ENCODE results near the gene HDLBP.

HDLBP gene

DNA sequence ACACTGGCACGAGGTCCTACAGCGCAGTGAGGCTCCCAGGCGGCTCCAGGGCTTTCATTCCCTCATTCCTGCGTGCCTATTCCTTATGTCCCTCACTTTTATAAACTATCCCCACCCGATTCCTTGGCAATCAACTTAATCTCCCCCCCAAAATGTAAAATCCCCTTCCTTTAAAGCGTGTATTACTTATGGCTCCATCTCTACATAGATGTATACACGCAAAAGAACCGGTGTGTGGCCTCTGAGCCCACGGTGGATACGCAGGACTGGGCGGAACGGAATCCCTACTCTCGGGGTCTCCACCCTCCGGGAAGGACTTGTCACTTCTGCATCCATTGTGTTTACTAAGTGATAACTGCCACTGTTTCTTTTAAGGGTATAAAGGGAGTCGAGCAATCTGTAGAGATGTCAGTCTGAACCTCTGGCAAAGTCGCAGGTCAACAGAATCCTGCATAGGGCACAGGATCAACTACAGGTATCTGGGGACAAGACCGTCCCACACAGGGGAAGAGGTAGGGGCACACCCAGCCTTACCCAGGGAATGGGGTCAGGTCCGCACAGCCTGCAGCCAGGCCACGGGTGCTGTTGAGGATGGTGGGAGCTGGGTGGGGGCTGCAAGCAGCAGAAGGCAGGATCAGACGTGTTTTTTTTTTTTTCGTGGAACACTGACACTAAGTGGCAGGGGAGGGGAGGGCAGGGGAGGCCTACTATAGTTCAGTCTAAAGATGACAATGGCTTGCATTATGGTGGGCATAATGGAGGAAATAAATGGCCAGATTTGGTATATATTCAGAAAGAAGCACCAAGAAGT lies 42.1 kb downstream of the HDLBP start:
- DNase-seq, result no peak

GRCh38 chr2:241272303-241273209 lies 42.9 kb downstream of the HDLBP start:
- DNase-seq, result peak; percentile 28 to 71

DNA sequence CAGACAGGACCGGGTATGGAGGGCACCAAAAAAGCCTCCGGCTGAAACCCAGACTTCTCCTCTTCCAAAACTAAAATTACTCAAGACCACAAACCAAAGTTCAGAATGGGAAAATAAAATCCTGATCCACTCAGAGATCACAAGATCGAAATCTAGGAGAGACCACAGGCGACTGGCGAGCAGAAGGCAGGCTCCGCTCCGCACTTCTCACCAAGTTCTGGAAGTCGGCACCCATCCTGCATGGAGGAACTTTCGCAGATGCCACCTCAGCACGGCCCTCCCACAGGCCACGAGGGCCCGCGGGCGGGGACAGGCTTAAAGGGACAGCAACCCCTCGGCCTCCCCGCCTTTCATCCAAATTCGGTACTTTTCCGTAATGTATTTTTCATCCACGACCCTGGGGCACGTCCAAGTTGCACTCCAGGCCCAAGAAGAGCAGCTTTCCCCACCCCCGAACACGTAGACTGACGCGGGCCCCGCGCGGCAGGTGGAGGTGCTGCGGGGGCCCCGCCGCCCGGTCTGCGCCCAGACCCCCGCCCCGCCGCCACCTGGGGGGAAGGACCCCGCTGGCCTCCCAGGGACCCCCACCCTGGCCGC lies 43.7 kb downstream of the HDLBP start:
- peak in 1 of 2 experiments; percentile 35 for DNase-seq

DNA sequence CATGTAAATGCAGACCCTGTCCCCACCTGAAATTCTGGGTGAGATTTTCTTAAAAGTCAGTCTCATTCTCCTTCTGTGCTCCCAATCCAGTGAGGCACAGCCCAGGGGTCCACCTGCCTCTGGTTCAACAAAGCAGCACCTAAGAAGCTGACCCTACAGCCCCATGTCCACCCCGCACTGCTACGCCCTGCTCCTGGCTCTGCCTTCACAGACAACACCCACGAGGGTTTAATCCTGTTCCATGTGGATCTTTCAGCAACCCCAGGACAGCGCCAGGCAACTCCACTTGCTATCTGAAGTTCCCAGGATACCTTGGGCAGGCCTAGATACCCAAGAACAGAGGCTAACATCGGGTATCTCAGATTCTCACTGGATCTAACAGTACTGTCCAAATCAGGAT lies 44.9 kb downstream of the HDLBP start:
- no peak for DNase-seq

DNA sequence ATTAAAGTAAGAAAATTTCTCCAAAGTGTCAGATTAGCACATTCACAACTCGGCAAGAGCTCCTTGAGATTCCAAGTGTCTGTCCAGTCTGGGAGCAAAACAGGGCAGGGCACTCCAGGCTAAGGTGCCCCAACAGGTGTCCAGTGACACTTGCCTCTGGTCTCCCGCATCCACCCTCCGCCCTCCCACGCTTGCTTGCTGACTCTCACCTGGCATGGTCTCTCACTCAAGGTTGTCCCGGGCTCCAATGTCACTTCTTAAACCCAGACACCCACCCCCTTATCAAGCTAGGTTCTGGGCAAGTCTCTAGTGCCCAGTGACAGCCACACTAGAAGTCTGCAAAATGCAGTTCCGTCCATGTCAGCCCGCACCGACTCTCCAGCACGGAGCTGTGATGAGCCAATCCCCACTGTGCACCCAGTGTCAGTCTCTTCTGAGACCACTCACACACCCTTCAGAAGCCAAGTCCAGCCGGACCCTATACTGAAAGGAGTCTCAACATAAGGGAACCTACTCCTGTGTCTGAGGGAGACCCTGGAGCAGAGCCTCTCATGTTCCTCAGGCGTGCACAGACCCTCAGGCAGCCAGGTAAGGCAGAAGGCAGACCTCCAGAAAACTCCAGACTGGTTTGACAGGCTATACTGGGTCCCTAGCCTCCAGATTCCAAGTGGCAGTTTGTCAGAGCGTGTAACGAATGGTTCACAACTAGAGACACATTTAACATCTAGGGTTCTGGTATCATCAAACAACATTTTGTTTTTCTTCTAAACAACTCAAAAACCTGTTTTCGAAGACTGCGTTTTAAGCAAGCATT lies 45.6 kb downstream of the HDLBP start:
- DNase-seq, result no peak

DNA sequence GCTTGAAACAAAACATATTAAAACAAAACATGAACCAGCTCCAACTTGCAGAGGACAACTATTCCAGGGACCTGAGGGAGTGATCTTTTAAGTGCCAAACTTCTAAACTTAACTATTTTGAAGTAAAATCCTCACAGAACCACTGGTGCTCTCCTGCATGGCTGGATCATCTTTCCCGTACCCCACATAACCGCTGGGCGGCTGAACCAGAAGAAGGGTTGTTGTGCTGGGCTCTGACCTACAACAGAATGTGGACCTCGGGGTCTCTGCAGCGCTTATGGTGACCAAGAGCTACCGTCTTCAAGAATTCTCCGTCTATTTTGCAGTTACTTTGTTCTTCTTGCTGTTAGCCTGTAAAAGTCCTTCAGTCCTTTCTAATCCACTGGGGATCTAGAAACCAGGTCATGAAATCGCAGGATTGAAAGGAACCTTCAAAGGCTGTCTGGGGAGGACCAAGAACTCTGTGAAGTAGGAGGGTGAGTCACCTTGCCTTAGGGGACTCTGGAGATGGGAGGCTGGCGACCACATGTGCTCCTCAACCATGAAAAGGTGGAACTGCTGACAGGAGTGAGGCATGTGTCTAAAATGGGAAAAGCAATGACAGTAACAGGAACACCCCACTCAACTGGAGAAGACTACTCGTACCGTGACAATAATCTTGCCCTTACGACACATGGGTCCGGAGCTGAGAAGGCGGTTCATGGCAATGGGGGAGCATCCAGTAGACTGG lies 46.6 kb downstream of the HDLBP start:
- no peak for DNase-seq

DNA sequence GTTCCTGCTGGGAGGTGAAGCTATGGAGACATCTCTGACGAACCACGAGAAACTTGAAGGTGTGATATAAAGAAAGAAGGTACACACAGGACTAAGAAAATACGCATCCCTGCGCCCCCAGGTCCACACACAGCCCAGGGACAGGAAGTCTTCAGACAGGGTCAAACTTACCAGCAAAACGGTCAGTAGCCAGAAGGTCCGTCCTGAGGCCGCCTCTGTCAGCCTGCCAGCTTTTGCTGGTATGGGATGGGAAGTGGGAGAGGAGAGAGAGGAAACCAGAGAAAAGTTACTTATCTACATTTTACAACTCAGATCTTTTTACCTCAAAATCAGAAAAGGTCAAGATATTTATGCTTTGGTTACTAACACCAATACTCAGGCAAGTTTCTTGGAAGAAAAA lies 47.2 kb downstream of the HDLBP start:
- no peak for DNase-seq

- no peak for DNase-seq
These were observed 48.0 kb downstream of the HDLBP start for GRCh38 chr2:241267249-241268067.

DNA sequence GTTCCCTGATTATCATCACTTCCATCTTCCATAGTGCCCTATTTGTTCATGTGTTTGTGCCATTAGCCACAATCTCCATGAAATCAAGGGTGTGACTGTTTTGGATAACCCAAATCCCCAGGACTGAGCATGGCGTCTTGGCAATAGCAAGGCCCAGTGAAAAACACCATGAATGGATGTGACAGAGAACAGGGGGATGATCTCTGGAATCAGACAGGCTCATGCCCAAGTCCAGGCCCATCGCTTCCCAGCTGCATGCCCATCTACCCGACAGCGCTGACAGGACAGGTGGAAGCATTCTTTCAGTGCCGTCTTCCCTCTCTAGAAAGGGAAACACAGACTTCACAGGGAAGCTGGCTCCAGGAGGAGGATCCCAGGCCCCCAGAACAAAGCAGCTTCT lies 50.0 kb downstream of the HDLBP start:
- DNase-seq, result no peak

DNA sequence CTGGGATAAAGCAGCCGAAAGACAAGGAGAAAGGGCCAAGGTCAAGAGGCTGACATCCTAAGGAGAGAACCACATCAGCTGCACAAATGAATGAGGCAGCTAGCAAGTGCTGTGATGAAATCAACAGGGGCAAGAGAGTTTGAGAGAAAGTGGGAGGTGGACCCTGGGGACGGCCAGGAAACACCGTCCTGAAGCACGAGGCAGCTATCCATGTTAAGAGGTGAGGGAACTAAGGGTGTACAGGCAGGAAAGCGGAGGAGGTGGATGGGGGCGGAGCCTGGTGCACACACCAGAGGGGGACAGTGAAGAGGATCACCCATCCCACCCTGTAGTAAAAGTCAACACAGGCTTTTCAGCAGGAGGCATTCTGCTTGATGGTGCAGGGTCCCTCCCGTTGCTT lies 52.4 kb downstream of the HDLBP start:
- no peak for DNase-seq

GRCh38 chr2:241261628-241262027 lies 53.8 kb downstream of the HDLBP start:
- no peak for DNase-seq

DNA sequence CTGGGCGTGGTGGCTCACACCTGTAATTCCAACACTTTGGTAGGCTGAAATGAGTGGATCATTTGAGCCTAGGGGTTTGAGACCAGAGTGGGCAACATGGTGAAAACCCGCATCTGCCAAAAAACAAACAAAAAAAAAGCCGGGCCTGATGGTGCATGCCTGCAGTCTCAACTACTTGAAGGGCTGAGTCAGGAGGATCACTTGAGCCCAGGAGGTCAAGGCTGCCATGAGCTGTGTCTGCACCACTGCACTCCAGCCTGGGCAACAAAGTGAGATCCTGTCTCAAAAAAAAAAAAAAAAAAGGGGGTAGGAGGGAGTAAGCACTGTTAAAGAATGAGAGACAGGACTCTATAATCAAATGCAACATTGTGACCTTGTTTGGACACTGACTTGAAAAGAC lies 54.6 kb downstream of the HDLBP start:
- no peak for DNase-seq

GRCh38 chr2:241258505-241259280 lies 56.8 kb downstream of the HDLBP start:
- DNase-seq, result no peak

GRCh38 chr2:241257419-241258032 lies 57.9 kb downstream of the HDLBP start:
- DNase-seq, result no peak

GRCh38 chr2:241256168-241256545 lies 59.3 kb downstream of the HDLBP start:
- no peak for DNase-seq

GRCh38 chr2:241255542-241256167 lies 59.8 kb downstream of the HDLBP start:
- DNase-seq, result no peak

DNA sequence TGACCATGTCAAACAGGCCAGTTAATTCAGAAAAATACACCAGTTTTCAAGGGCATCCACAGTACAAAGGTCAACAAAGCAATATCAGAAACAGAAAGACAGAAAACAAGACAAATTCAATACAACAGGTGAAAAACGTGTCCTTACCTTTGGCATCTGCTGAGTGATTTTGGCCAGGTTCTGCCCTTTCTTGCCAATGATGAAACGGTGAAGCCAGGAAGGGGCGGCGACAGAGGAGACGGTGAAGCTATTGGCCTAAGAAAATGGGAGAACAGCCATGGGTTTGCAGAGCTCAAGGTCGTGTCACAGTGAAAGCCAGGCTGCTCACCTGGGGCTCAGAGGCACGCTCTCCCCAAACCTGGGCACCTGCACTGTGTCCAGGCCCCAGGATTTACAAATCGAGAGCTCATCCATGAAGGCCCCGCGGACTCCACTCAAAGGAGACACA lies 60.5 kb downstream of the HDLBP start:
- no peak for DNase-seq

GRCh38 chr2:241252778-241253475 lies 62.5 kb downstream of the HDLBP start:
- no peak for DNase-seq

GRCh38 chr2:241249654-241250053 lies 65.8 kb downstream of the HDLBP start:
- no peak for DNase-seq
